Stomach (tissue), 4 donors: ENCODE measurements around the gene NPIPB8.
"Not testable (repeated sequence)": the region's sequence is repeated elsewhere in the genome, so short reads cannot be mapped to it uniquely, and the experiment has no call there.

ENCODE experiments used
- EP300 ChIP-seq: sonication (generic); formaldehyde crosslinking; IDR thresholded peaks from one replicate; pipeline ENCODE4 v1.6.1; 2017; ENCODE audit warnings: antibody characterized with exemption
- POLR2A ChIP-seq, 4 donors: fragments of 450-650 bp; IDR thresholded peaks; one replicate each; pipeline ENCODE4 v1.6.1; 2016; ENCODE audit warnings: antibody characterized with exemption in 4 of 4, control low read depth in 2 of 4, mild to moderate bottlenecking in 1 of 4, moderate library complexity in 1 of 4
- POLR2AphosphoS5 ChIP-seq, 3 donors: sonication (generic); formaldehyde crosslinking; IDR thresholded peaks; one replicate each; pipeline ENCODE4 v1.6.1; 2016; ENCODE audit warnings: antibody characterized with exemption in 3 of 3
- TF ChIP-seq, protein P1 (sequence below), 7 experiments: fragments of 450-650 bp in 4 of 7; fragments of 200-600 bp in 3 of 7; sonication (generic) in 3 of 7; IDR thresholded peaks; one replicate each; pipeline ENCODE4 v1.5.1; 2016 to 2019; ENCODE audit warnings: antibody characterized with exemption in 7 of 7, control low read depth in 2 of 7, mild to moderate bottlenecking in 1 of 7

DNA sequence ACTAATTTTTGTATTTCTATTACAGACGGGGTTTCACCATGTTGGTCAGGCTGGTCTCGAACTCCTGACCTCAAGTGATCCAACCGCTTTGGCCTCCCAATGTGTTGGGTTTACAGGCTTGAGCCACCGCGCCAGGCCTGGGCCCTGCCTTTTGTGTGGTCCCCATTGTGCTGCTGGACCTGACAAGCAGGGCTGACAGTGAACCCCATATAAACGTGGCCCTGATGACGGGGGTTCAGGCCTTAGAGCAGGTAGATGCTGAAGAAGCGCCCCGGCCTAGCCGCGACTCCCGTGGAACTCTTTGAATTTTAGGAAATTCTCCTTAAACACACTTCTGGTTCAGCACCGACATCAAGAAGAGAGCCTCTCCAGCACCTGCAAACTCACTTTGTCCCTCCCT is 36.3 kb upstream of the NPIPB8 start:
- TF ChIP-seq POLR2A (IDR thresholded peaks at IDR 0.05); POLR2AphosphoS5 (IDR thresholded peaks at IDR 0.05); EP300: not testable (repeated sequence)
- TF ChIP-seq, protein P1, sequence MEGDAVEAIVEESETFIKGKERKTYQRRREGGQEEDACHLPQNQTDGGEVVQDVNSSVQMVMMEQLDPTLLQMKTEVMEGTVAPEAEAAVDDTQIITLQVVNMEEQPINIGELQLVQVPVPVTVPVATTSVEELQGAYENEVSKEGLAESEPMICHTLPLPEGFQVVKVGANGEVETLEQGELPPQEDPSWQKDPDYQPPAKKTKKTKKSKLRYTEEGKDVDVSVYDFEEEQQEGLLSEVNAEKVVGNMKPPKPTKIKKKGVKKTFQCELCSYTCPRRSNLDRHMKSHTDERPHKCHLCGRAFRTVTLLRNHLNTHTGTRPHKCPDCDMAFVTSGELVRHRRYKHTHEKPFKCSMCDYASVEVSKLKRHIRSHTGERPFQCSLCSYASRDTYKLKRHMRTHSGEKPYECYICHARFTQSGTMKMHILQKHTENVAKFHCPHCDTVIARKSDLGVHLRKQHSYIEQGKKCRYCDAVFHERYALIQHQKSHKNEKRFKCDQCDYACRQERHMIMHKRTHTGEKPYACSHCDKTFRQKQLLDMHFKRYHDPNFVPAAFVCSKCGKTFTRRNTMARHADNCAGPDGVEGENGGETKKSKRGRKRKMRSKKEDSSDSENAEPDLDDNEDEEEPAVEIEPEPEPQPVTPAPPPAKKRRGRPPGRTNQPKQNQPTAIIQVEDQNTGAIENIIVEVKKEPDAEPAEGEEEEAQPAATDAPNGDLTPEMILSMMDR (IDR thresholded peaks at IDR 0.05): not testable (repeated sequence)
